H1 (cell line): ENCODE measurements around the gene RASD2. TPM values are rescaled to one million over a fixed set of nuclear protein-coding genes. Genes with fewer than 3 reads are reported as not detected.
A peak's percentile ranks its signal among the peaks of the same experiment; 100 is the strongest.

Experiments
- CTCF ChIA-PET: fragments of 300-600 bp; sonication (Branson Sonifier 250); formaldehyde crosslinking; loops from one replicate; lab custom pipeline; 2021; ENCODE audit not compliant: partially characterized antibody; lab: Charles Lee
- POLR2A ChIA-PET: fragments of 300-600 bp; sonication (Branson Sonifier 250); formaldehyde crosslinking; loops from one replicate; lab custom pipeline; 2021; ENCODE audit warnings: inconsistent platforms; ENCODE audit not compliant: partially characterized antibody; lab: Charles Lee
- DNase-seq, 2 experiments: peaks; one replicate each; pipeline versions ENCODE4 v3.0.0 to v3.0.0-alpha.2; 2010 to 2022; ENCODE audit warnings: low spot score in 2 of 2, low read depth in 1 of 2, mixed read lengths in 1 of 2
- FAIRE-seq: peaks from 2 replicates; lab custom pipeline; 2011; peaks lifted over from hg19 to GRCh38; lab: Jason Lieb, UNC
- H2AFZ ChIP-seq: 2 replicates; pipeline ENCODE4 v1.8.1; 2012; ENCODE audit warnings: low read length, inconsistent platforms
- H2AK5ac ChIP-seq: 2 replicates; pipeline ENCODE4 v1.6.1; 2013; ENCODE audit warnings: low read depth, low read length
- H2BK120ac ChIP-seq: replicated peaks from 2 replicates; pipeline ENCODE3; 2013; ENCODE audit warnings: low read depth, low read length, inconsistent platforms
- H2BK12ac ChIP-seq: 2 replicates; pipeline ENCODE4 v1.6.1; 2013; ENCODE audit warnings: low read depth, low read length
- H2BK15ac ChIP-seq: 2 replicates; pipeline ENCODE4 v1.6.1; 2013; ENCODE audit warnings: low read length
- H2BK20ac ChIP-seq: 2 replicates; pipeline ENCODE4 v1.6.1; 2013; ENCODE audit warnings: low read length
- H2BK5ac ChIP-seq: 2 replicates; pipeline ENCODE4 v1.6.1; 2013; ENCODE audit warnings: low read depth, low read length
- H3K14ac ChIP-seq: 2 replicates; pipeline ENCODE4 v1.6.1; 2013; ENCODE audit warnings: inconsistent platforms; ENCODE audit not compliant: insufficient read length
- H3K18ac ChIP-seq: 2 replicates; pipeline ENCODE4 v1.6.1; 2013; ENCODE audit warnings: low read length; ENCODE audit errors: extremely low read depth
- H3K23ac ChIP-seq: 2 replicates; pipeline ENCODE4 v1.6.1; 2013; ENCODE audit warnings: inconsistent platforms; ENCODE audit not compliant: insufficient read length
- H3K23me2 ChIP-seq: 2 replicates; pipeline ENCODE4 v1.6.1; 2013; ENCODE audit warnings: low read depth, low read length
- H3K27ac ChIP-seq: 2 replicates; pipeline ENCODE4 v1.6.1; 2011; ENCODE audit warnings: low read depth, low read length, inconsistent platforms
- H3K27me3 ChIP-seq, 4 experiments: replicated peaks in 1 of 4; 1 replicate in 1 of 4; 2 replicates in 3 of 4; pipeline versions ENCODE4 v1.6.1 to v1.8.1; 2011 to 2013; ENCODE audit warnings: low read length in 3 of 4, mild to moderate bottlenecking in 3 of 4, inconsistent platforms in 2 of 4, mixed read lengths in 2 of 4, moderate library complexity in 1 of 4; ENCODE audit not compliant: control insufficient read depth in 3 of 4, insufficient read depth in 3 of 4; ENCODE audit errors: extremely low read depth in 1 of 4
- H3K36me3 ChIP-seq, 4 experiments: 2 replicates each; pipeline versions ENCODE4 v1.6.1 to v1.8.1; 2011 to 2013; ENCODE audit warnings: mild to moderate bottlenecking in 4 of 4, low read length in 3 of 4, moderate library complexity in 2 of 4, control low read depth in 1 of 4, inconsistent platforms in 1 of 4; ENCODE audit not compliant: insufficient read depth in 4 of 4, control insufficient read depth in 2 of 4
- H3K4ac ChIP-seq: replicated peaks from 2 replicates; pipeline ENCODE3; 2013; ENCODE audit warnings: low read length, low read depth, mixed read lengths, inconsistent platforms; ENCODE audit not compliant: insufficient read length
- H3K4me1 ChIP-seq, 4 experiments: replicated peaks in 1 of 4; 1 replicate in 1 of 4; 2 replicates in 3 of 4; pipeline versions ENCODE4 v1.6.1 to v1.8.1; 2011 to 2013; ENCODE audit warnings: low read length in 3 of 4, inconsistent platforms in 2 of 4, mixed read lengths in 1 of 4; ENCODE audit not compliant: insufficient read depth in 4 of 4, control insufficient read depth in 3 of 4
- H3K4me2 ChIP-seq, 2 experiments: 2 replicates each; pipeline versions ENCODE4 v1.6.1 to v1.8.1; 2011 to 2013; ENCODE audit warnings: low read depth in 2 of 2, low read length in 2 of 2, control low read depth in 1 of 2, inconsistent platforms in 1 of 2, mild to moderate bottlenecking in 1 of 2; ENCODE audit not compliant: insufficient read depth in 1 of 2
- H3K4me3 ChIP-seq, 4 experiments: fragments of 200-600, 300-600 bp in 1 of 4; sonication (generic), shearing (Covaris generic), sonication (Bioruptor Twin) in 1 of 4; 2 replicates each; pipeline versions ENCODE4 v1.5.1 to v1.8.1; 2011 to 2016; ENCODE audit warnings: low read length in 4 of 4, low read depth in 3 of 4, control low read depth in 2 of 4, inconsistent platforms in 2 of 4, mild to moderate bottlenecking in 2 of 4, mixed read lengths in 1 of 4, moderate library complexity in 1 of 4; ENCODE audit not compliant: insufficient read depth in 2 of 4; ENCODE audit errors: extremely low read depth in 1 of 4
- H3K56ac ChIP-seq: replicated peaks from 2 replicates; pipeline ENCODE3; 2013; ENCODE audit warnings: low read depth, mild to moderate bottlenecking, mixed read lengths, low read length, inconsistent platforms; ENCODE audit not compliant: insufficient read length
- H3K79me1 ChIP-seq: 2 replicates; pipeline ENCODE4 v1.6.1; 2013; ENCODE audit warnings: low read depth, low read length, control low read depth
- H3K79me2 ChIP-seq, 2 experiments: 2 replicates each; pipeline versions ENCODE4 v1.6.1 to v1.8.1; 2012 to 2013; ENCODE audit warnings: low read length in 2 of 2, mild to moderate bottlenecking in 2 of 2, inconsistent platforms in 1 of 2; ENCODE audit not compliant: insufficient read depth in 2 of 2, control insufficient read depth in 1 of 2
- H3K9ac ChIP-seq, 4 experiments: replicated peaks in 1 of 4; 1 replicate in 1 of 4; 2 replicates in 3 of 4; pipeline versions ENCODE4 v1.6.1 to v1.8.1; 2011 to 2013; ENCODE audit warnings: low read depth in 3 of 4, low read length in 3 of 4, control low read depth in 2 of 4, mild to moderate bottlenecking in 2 of 4, moderate library complexity in 2 of 4, inconsistent platforms in 1 of 4; ENCODE audit errors: extremely low read depth in 1 of 4
- H3K9me3 ChIP-seq, 2 experiments: 2 replicates each; pipeline versions ENCODE4 v1.6.1 to v1.8.1; 2012 to 2013; ENCODE audit warnings: mild to moderate bottlenecking in 2 of 2, moderate library complexity in 2 of 2, control low read depth in 1 of 2, inconsistent platforms in 1 of 2, low read depth in 1 of 2, low read length in 1 of 2, mixed read lengths in 1 of 2; ENCODE audit not compliant: insufficient read depth in 2 of 2
- H4K20me1 ChIP-seq, 2 experiments: replicated peaks in 1 of 2; 2 replicates each; pipeline versions ENCODE3 to v1.8.1; 2011 to 2013; ENCODE audit warnings: inconsistent platforms in 2 of 2, low read length in 2 of 2, mild to moderate bottlenecking in 1 of 2; ENCODE audit not compliant: insufficient read depth in 2 of 2, control insufficient read depth in 1 of 2
- H4K5ac ChIP-seq: 2 replicates; pipeline ENCODE4 v1.6.1; 2013; ENCODE audit warnings: low read length, low read depth, mixed read lengths, inconsistent platforms; ENCODE audit not compliant: insufficient read length
- H4K8ac ChIP-seq: 2 replicates; pipeline ENCODE4 v1.8.0; 2013; ENCODE audit warnings: mild to moderate bottlenecking, moderate library complexity, low read length, inconsistent platforms; ENCODE audit not compliant: insufficient read depth; ENCODE audit errors: extremely low read depth
- H4K91ac ChIP-seq: replicated peaks from 2 replicates; pipeline ENCODE3; 2013; ENCODE audit warnings: low read length, mixed read lengths, inconsistent platforms; ENCODE audit not compliant: insufficient read length
- CBX5 ChIP-seq: fragments of 300-800, 300-1000 bp; sonication (generic); IDR thresholded peaks from 2 replicates; pipeline ENCODE4 v1.7.1; 2016; ENCODE audit warnings: antibody characterized with exemption, low read length, low read depth
- WGBS, 2 experiments: shearing (Covaris generic) in 1 of 2; methylation state at CpG; one replicate each; pipeline versions ENCODE4 v1.1.6 to v1.1.7; 2013 to 2015; ENCODE audit warnings: low lambda C conversion rate in 2 of 2, mixed read lengths in 2 of 2, inconsistent platforms in 1 of 2, low coverage in 1 of 2, missing lambda C conversion rate in 1 of 2; ENCODE audit not compliant: insufficient replicate concordance in 2 of 2, insufficient coverage in 1 of 2, insufficient read length in 1 of 2; ENCODE audit errors: extremely low coverage in 1 of 2, missing lambda C conversion rate in 1 of 2; 5-methylcytosine and 5-hydroxymethylcytosine counted together
- polyA plus RNA-seq, 7 experiments: library from polyadenylated mRNA; depleted of rRNA in 3 of 7; stranded (reverse) in 5 of 7; unstranded in 2 of 7; fragments of >200 nt in 5 of 7; fragments of 200-250 nt in 2 of 7; gene quantifications; 1 replicate in 5 of 7; 2 replicates in 1 of 7; 4 replicates in 1 of 7; pipeline versions ENCODE4 v1.2.1 to v1.2.3, GENCODE V29; 2011 to 2013; ENCODE audit warnings: missing spikeins in 2 of 7, mixed read lengths in 2 of 7
- total RNA-seq: library from RNA; stranded (reverse); fragmentation: NEBNext Ultra II Directional; extraction: Animal tissue kit (Norgen Biotek cat#: 25700); gene quantifications from 2 replicates; pipeline ENCODE4 v1.2.1, GENCODE V29; 2021
- TF ChIP-seq, protein P1 (sequence below), 3 experiments: IDR thresholded peaks; 1 replicate in 2 of 3; 2 replicates in 1 of 3; pipeline versions ENCODE4 v1.5.1 to v1.6.1; 2011; ENCODE audit warnings: low read length in 3 of 3, mild to moderate bottlenecking in 3 of 3, inconsistent platforms in 2 of 3, low read depth in 1 of 3, moderate library complexity in 1 of 3; ENCODE audit not compliant: insufficient read depth in 1 of 3; ENCODE audit errors: control extremely low read depth in 1 of 3

Gene RASD2
- total and polyA plus RNA-seq, 2 of the 8 experiments (the other 6 are each of a cell fraction or from before 2014, with no cell fraction given) = 1.9 to 5.1 TPM

- no peak for FAIRE-seq
- TF ChIP-seq CBX5 = no peak
- TF ChIP-seq, protein P1, sequence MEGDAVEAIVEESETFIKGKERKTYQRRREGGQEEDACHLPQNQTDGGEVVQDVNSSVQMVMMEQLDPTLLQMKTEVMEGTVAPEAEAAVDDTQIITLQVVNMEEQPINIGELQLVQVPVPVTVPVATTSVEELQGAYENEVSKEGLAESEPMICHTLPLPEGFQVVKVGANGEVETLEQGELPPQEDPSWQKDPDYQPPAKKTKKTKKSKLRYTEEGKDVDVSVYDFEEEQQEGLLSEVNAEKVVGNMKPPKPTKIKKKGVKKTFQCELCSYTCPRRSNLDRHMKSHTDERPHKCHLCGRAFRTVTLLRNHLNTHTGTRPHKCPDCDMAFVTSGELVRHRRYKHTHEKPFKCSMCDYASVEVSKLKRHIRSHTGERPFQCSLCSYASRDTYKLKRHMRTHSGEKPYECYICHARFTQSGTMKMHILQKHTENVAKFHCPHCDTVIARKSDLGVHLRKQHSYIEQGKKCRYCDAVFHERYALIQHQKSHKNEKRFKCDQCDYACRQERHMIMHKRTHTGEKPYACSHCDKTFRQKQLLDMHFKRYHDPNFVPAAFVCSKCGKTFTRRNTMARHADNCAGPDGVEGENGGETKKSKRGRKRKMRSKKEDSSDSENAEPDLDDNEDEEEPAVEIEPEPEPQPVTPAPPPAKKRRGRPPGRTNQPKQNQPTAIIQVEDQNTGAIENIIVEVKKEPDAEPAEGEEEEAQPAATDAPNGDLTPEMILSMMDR (IDR thresholded peaks at IDR 0.05; ENCODE audit: control extremely low read depth in 1 of 3, insufficient read depth in 1 of 3, low read depth in 1 of 3, low read length in 3 of 3) = peak in 1 of 3 experiments; percentile 2; a peak in 1 of 4 replicates
- Histone ChIP-seq H3K23me2 (no peaks in the 10 kb centered on the region), H3K4me2 (no peak overlapping the region), H2BK5ac (no peak overlapping the region), H3K9me3 (no peaks in the 10 kb centered on the region), H3K27ac (no peak overlapping the region), H2BK120ac (no peak overlapping the region), H3K56ac (no peak overlapping the region), H4K20me1 (no peaks in the 10 kb centered on the region), H2AFZ (0 out of 2 replicates have a peak overlapping the region, but pooled peaks have one; percentile 34), H3K18ac (no peak overlapping the region), H3K79me2 (no peaks in the 10 kb centered on the region), H2BK12ac (peak overlapping the region; percentile 85; the same call in 1 of the 2 replicates), H3K27me3 (no peaks in the 10 kb centered on the region), H3K79me1 (no peaks in the 10 kb centered on the region), H3K4me3 (no peak overlapping the region), H4K8ac (no peak overlapping the region), H3K9ac (no peak overlapping the region), H2BK15ac (peak overlapping the region; percentile 1; the same call in 1 of the 2 replicates), H3K14ac (no peak overlapping the region), H4K91ac (no peak overlapping the region), H3K4ac (no peak overlapping the region), H3K4me1 (peaks cover 0 to 7% (median 5%) of the 10 kb centered on the region in 4 experiments; a peak in 5 of 7 replicates), H2AK5ac (no peak overlapping the region), H3K23ac (no peak overlapping the region), H3K36me3 (no peaks in the 10 kb centered on the region), H2BK20ac (no peak overlapping the region), H4K5ac (no peak overlapping the region)
- ChIA-PET CTCF (interaction anchor here (0.7 to 4.5 kb wide), 9 partner anchors 7 to 135 kb away, joined by 3 to 29 read pairs (median 4); no protein-coding TSS in a partner anchor), POLR2A (interaction anchor here (0.8 to 1.3 kb wide), 3 partner anchors 11 to 190 kb away, joined by 3 to 5 read pairs (median 4); no protein-coding TSS in a partner anchor)
- DNase-seq = no peak
- 79% methylated on average over 10 of the region's 10 CpGs; no CpG with 5 or more reads in 1 of the 2 experiments for WGBS, 2 experiments
These were observed 24.6 kb downstream of the RASD2 start for GRCh38 chr22:35564975-35565867.
